Stimulated activated CD4-positive, alpha-beta T cell treated with anti-CD3 and anti-CD28 coated beads, Interleukin-12 subunit alpha, Interleukin-12 subunit beta, amount 100 ng/mL, for 48 hours (primary cell): ENCODE data around the gene MGAT4C.

ENCODE experiments used
- DNase-seq, 3 donors: peaks; one replicate each; pipeline ENCODE4 v3.0.0-alpha.2; 2020; ENCODE audit warnings: low read depth in 2 of 3, low spot score in 1 of 3

The MGAT4C gene

DNA sequence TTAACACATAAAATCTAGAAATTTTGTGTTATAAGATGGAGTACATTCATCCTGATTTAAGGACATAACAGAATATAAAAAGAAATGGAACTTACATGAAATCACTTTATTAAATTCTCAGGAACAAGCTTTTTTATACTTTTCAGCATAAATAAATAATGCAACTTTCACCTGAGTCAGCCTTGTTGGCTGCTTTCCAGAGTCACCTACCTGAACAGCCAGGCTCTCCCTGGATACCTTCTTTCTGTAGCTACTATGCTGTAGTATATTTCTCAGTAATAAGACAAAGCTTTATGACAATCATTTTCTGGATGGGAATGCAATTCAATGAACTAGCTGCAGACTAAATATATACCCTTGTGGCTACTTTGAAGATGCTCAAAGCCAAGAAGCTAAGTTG lies 270.2 kb downstream of the MGAT4C start:
- DNase-seq: no peak

GRCh38 chr12:85983601-85984000 lies 272.6 kb downstream of the MGAT4C start:
- no peak for DNase-seq

DNA sequence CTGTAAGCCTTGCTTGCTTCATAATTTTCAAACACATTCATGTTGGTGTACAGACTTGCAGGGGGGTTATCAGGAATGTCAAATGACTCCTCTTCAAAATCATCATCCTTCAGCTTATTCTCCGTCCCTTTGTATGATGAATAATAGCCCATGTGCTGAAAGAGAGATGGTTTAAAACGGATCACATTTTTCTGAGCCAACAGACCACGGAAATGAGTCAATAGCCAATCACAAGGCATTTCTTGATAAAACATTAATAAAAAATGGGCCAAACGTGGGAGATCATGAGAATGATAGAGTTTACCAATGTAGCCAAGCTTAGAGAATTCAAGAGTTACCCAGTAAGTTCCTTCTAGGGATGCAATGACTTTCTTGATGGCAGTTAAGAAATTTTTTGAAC lies 276.6 kb downstream of the MGAT4C start:
- DNase-seq: no peak

DNA sequence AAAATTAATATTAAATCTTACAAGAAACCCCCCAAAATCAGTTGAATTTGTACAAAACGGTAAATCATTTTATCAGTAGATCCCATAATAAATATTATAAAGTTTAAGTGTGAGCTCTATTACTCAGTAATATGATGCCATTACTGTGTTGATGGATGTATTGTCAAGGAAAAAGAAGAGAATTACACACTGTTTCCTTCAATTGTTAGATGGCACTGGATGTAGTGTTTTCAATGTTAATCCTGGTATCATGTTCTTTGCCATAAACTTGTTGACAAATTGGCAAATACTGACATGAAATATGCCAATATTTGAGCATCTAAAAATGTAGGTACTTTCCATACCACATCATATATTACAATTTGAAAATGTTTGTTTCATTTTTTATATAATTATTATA lies 280.5 kb downstream of the MGAT4C start:
- no peak for DNase-seq

- DNase-seq: no peak
Observed at GRCh38 chr12:85971800-85972199, 284.4 kb downstream of the MGAT4C start.

DNA sequence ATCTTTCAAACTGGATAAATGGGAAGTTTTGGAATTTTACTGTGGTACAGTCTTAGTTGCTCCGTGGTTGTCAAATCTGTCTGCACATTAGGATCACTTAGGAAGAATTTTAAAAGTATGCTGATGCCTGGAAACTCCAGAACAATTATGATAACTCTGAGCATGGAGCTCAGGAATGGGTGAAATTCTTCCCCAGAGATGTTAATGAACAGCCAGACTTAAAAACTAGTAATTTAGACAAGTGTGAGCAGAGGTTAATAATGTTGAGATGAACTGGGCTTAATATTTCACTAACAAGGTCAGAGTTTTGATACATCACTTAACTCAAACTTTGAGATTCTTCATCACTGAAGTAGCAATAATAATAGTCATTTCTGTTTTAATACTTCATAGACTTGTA lies 287.6 kb downstream of the MGAT4C start:
- DNase-seq: no peak

GRCh38 chr12:85963326-85963725 lies 292.9 kb downstream of the MGAT4C start:
- DNase-seq: no peak

DNA sequence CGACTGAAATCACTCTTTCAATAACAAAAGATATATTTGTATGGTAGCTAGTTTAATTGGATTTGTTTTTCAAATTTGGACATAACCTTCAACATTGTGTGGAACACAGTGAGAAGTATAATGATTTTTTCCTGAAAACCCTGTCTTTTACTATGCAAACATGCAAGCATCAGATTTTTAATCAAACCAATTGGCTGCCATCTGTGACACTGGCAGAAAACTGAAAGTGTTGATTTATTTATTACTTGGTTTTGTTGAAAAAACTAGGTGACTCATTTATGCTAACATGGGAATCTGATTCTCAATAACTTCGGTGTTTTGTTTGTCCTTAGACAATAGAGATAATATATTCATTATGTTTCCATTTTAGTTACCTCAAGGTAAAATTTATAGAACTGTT lies 300.1 kb downstream of the MGAT4C start:
- DNase-seq: no peak

- no peak for DNase-seq
Observed at GRCh38 chr12:85955127-85955526, 301.1 kb downstream of the MGAT4C start.

DNA sequence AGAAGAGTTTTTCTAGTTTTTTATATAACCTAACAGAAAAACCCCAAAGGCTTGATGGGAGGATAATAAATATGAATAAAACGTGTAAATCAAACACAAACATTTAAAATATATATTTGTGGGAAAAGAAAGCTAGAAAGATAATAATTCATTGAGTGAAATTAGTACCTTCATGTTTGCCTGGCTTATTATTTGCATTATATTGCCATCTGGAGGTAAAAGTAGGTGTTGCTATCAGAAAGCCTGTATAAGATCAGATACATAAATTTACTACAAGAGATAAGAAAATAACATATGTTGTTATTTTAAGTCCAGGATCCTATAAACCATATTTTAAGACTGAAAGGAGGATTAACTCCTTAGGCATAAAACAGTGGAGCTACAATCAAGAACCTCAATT lies 304.4 kb downstream of the MGAT4C start:
- no peak for DNase-seq

GRCh38 chr12:85949253-85949652 lies 306.9 kb downstream of the MGAT4C start:
- no peak for DNase-seq

DNA sequence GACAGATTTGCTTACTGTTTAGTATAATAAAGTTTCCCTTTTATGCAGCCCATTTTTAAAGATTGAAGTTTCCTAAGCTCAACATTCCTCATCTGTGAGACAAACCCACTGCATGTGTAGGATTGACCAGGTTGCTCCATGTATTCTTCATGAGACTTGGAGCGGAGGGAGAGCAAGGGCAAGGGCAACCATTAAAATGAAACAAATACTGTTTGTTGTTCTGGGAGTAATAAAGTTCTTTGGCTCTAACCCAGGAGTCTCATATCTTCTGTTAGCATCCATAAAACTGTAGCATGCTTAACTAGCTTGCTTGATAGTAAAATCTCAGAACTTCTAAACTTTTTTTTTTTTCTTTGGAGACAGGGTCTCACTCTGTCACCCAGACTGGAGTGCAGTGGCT lies 307.9 kb downstream of the MGAT4C start:
- no peak for DNase-seq

DNA sequence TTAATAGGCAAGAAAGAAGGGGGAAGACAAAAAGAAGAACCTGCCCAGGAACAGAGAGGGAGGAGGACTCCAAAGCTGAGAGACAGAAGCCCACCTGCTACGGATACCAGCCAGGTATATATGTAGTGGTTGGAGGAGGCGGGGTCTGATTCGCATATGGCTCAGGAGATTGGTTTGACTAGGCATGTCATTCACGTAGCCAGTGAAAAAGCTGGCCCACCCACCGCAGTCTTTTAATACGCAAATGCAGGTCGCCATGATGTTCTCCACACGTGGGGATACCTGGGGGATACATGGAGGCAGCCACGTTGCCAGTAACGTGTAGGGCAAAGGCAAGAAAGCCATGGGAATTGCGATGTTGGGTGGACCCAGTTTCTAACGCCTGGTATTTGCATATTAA lies 308.9 kb downstream of the MGAT4C start:
- no peak for DNase-seq

- no peak for DNase-seq
Observed at GRCh38 chr12:85946375-85946774, 309.8 kb downstream of the MGAT4C start.

DNA sequence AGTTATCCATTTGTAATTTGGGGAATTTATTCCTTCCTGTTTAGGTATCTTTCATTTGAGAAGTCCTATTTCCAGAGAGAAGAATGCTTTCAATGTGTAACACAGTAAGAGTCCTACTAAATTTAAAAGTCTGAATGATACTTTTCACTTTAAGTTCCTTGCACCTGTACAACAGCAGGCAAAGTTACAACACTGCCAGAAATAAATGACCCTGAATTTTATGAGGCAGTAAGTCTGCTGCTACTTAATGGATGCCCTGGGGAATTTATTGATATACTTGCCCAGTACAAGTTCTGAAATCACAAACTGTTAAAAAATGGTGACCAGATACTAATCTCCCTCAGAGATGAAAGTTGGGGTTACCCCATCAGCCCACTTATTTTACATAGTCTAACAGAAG lies 329.0 kb downstream of the MGAT4C start:
- DNase-seq: no peak

DNA sequence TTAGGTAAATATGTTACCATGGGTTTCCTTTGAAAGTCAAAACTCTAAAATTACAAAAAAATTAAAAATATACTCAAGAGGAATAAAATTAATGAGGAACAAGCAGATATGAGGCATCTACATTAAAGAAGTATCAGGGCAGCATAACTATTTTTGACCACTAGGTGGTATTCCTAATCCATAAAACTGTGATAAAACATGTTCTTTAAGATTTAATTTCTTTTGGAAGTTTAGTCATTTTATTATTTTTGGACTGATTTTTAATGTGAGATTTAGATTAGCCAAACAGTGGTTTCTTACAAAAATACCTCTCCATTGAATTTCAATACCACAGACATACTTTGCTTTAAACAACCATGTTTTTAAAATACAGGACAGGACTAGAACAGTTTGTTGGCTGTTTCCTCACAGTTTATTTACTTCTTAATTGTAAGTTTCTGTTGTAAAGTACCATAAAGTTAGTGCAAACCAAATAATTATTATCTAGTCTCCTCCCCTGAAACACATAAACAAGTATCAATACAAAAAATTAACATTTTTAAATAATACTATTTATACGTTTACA lies 332.3 kb downstream of the MGAT4C start:
- DNase-seq: no peak

GRCh38 chr12:85920324-85920947 lies 335.8 kb downstream of the MGAT4C start:
- no peak for DNase-seq
